Neural progenitor cell (in vitro differentiated cells): ENCODE results near the gene TTC4. TPM values are rescaled to one million over a fixed set of nuclear protein-coding genes. Genes with fewer than 3 reads are reported as not detected.
A peak's percentile ranks its signal among the peaks of the same experiment; 100 is the strongest.

Source experiments
- DNase-seq: peaks from one replicate; pipeline ENCODE4 v3.0.0-alpha.2; 2016; ENCODE audit warnings: low spot score
- H2AFZ ChIP-seq: fragments of 200-600 bp; sonication (generic); replicated peaks from 2 replicates; pipeline ENCODE4 v1.6.1; 2016; ENCODE audit warnings: antibody characterized with exemption
- H3F3A ChIP-seq: fragments of 200-600 bp; sonication (generic); 2 replicates; pipeline ENCODE4 v1.6.1; 2016; ENCODE audit warnings: antibody characterized with exemption, low read depth
- H3K27ac ChIP-seq: fragments of 200-600 bp; sonication (generic); 2 replicates; pipeline ENCODE4 v1.5.1; 2016; ENCODE audit warnings: mild to moderate bottlenecking
- H3K27me3 ChIP-seq: fragments of 200-600 bp; sonication (generic); 2 replicates; pipeline ENCODE4 v1.6.1; 2016; ENCODE audit warnings: mild to moderate bottlenecking, moderate library complexity
- H3K36me3 ChIP-seq: fragments of 200-600 bp; sonication (generic); 2 replicates; pipeline ENCODE4 v1.5.1; 2016
- H3K4me1 ChIP-seq: fragments of 200-600 bp; sonication (generic); 2 replicates; pipeline ENCODE4 v1.6.1; 2016; ENCODE audit warnings: mixed run types
- H3K4me2 ChIP-seq: fragments of 200-600 bp; sonication (generic); 2 replicates; pipeline ENCODE4 v1.6.1; 2016
- H3K4me3 ChIP-seq: fragments of 200-600 bp; sonication (generic); 2 replicates; pipeline ENCODE4 v1.5.1; 2016
- H3K79me2 ChIP-seq: fragments of 200-600 bp; sonication (generic); 2 replicates; pipeline ENCODE4 v1.6.1; 2016; ENCODE audit warnings: low read depth
- H3K9ac ChIP-seq: fragments of 200-600 bp; sonication (generic); 2 replicates; pipeline ENCODE4 v1.6.1; 2016
- H3K9me3 ChIP-seq: fragments of 200-600 bp; sonication (generic); 2 replicates; pipeline ENCODE4 v1.5.1; 2016; ENCODE audit warnings: low read depth
- H4K20me1 ChIP-seq: fragments of 200-600 bp; sonication (generic); 2 replicates; pipeline ENCODE4 v1.6.1; 2016; ENCODE audit warnings: low read depth
- H3K27ac Mint-ChIP-seq: 3 replicates; pipeline ENCODE4 v1.8.0; 2021; ENCODE audit warnings: mixed read lengths
- H3K27me3 Mint-ChIP-seq: 2 replicates; pipeline ENCODE4 v1.8.0; 2022; ENCODE audit warnings: low read depth, mild to moderate bottlenecking, inconsistent platforms, moderate library complexity, mixed read lengths; ENCODE audit not compliant: insufficient read depth
- H3K36me3 Mint-ChIP-seq: 3 replicates; pipeline ENCODE4 v1.8.0; 2021; ENCODE audit warnings: mixed read lengths
- H3K4me1 Mint-ChIP-seq: 3 replicates; pipeline ENCODE4 v1.8.0; 2021; ENCODE audit warnings: mixed read lengths
- H3K4me3 Mint-ChIP-seq: 3 replicates; pipeline ENCODE4 v1.8.0; 2021; ENCODE audit warnings: mild to moderate bottlenecking, moderate library complexity, mixed read lengths
- H3K9me3 Mint-ChIP-seq: 3 replicates; pipeline ENCODE4 v1.8.0; 2020; ENCODE audit warnings: mixed read lengths
- EZH2 ChIP-seq: fragments of 200-600 bp; sonication (generic); IDR thresholded peaks from 2 replicates; pipeline ENCODE4 v1.6.1; 2017; ENCODE audit warnings: antibody characterized with exemption, mild to moderate bottlenecking, moderate library complexity
- EZH2phosphoT487 ChIP-seq: fragments of 200-600 bp; sonication (generic); IDR thresholded peaks from 2 replicates; pipeline ENCODE4 v1.6.1; 2017; ENCODE audit warnings: antibody characterized with exemption
- total RNA-seq: library from RNA; depleted of rRNA; stranded (reverse); fragments of >200 nt; gene quantifications from 2 replicates; pipeline ENCODE4 v1.2.3, GENCODE V29; 2015; ENCODE audit warnings: low replicate concordance
- TF ChIP-seq, protein P1 (sequence below): fragments of 200-600 bp; sonication (generic); IDR thresholded peaks from 2 replicates; pipeline ENCODE4 v1.5.1; 2017; ENCODE audit warnings: antibody characterized with exemption, mild to moderate bottlenecking

The TTC4 gene
- total RNA-seq, 1 donor from 2014 or later: 37.5 TPM

DNA sequence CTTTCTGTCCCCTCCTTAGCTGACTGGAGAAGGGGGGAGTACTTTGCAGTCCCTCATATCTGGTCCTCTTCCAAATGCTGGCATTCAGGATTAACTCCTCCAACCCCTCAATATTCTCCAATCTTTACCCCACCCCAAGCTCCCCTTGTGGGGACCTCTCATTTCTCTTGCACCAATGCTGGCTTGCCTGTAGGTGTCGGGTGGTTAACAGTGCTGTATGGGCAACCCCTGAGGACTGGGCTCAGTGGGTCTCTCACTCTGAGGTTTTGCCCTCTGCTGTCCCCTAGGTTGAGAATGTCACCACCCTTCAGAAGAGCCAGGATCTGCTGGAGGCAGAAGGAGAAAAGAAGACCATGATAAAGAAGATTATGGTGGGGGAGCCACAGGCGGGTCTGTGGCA lies 47.1 kb upstream of the TTC4 start:
- TF ChIP-seq EZH2: no peak
- no peak for TF ChIP-seq EZH2phosphoT487
- TF ChIP-seq, protein P1, sequence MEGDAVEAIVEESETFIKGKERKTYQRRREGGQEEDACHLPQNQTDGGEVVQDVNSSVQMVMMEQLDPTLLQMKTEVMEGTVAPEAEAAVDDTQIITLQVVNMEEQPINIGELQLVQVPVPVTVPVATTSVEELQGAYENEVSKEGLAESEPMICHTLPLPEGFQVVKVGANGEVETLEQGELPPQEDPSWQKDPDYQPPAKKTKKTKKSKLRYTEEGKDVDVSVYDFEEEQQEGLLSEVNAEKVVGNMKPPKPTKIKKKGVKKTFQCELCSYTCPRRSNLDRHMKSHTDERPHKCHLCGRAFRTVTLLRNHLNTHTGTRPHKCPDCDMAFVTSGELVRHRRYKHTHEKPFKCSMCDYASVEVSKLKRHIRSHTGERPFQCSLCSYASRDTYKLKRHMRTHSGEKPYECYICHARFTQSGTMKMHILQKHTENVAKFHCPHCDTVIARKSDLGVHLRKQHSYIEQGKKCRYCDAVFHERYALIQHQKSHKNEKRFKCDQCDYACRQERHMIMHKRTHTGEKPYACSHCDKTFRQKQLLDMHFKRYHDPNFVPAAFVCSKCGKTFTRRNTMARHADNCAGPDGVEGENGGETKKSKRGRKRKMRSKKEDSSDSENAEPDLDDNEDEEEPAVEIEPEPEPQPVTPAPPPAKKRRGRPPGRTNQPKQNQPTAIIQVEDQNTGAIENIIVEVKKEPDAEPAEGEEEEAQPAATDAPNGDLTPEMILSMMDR: peak; percentile 12

DNA sequence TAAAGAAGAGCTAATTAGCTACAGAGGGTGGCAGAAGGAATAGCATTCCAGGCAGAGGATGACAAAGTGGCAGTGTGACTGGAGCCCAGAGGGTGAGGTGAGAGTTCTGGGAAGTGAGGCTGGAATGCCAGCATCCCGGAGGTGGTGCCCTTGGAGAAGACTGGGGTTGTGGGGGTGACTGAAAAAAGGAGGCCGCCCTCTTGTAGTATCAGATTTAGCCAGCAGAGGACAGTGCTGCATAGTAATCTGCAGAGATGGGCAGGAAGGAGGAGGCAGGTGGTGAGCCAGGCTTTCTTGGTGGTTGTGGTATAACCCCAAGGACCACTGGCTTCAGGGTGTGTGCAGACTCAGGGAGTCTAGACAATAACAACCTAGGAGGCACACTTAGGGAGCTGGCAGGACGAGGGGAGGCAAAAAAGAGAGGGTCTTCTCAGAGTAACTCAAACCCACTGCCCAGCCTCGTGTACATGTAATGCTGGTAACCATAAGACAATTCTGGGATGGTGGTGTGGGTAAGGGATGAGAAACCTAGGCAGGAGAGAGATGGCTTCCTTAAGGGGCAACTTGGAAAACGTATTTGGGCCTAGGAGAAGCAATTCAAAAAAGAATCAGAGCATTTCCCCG lies 43.6 kb upstream of the TTC4 start:
- TF ChIP-seq, protein P1: peak; percentile 83
- TF ChIP-seq EZH2phosphoT487: no peak
- Histone ChIP-seq H2AFZ (peak overlapping the region; percentile 42), H3K79me2 (no peaks in the 10 kb centered on the region), H3K36me3 (no peaks in the 10 kb centered on the region), H3K9me3 (no peaks in the 10 kb centered on the region), H3F3A (no peaks in the 10 kb centered on the region), H4K20me1 (no peaks in the 10 kb centered on the region), H3K4me1 (no peaks in the 10 kb centered on the region), H3K27ac (no peak overlapping the region), H3K4me2 (no peak overlapping the region), H3K9ac (no peak overlapping the region), H3K27me3 (no peaks in the 10 kb centered on the region), H3K4me3 (no peak overlapping the region)
- DNase-seq: peak; percentile 77
- Mint-ChIP-seq H3K4me1 (peaks cover 5% of the 10 kb centered on the region), H3K27me3 (peaks cover 2% of the 10 kb centered on the region), H3K4me3 (no peak overlapping the region), H3K9me3 (no peaks in the 10 kb centered on the region), H3K36me3 (no peaks in the 10 kb centered on the region), H3K27ac (peak overlapping the region; percentile 72)

More for the DNA sequence above, 47.1 kb upstream of the TTC4 start:
- no peak for DNase-seq
- H3K9me3 Mint-ChIP-seq: peaks cover 4% of the 10 kb centered on the region
- Histone ChIP-seq H3K79me2 (no peaks in the 10 kb centered on the region), H3K27ac (no peak overlapping the region), H3F3A (no peaks in the 10 kb centered on the region), H3K36me3 (no peaks in the 10 kb centered on the region), H4K20me1 (no peaks in the 10 kb centered on the region), H2AFZ (no peak overlapping the region), H3K9me3 (no peaks in the 10 kb centered on the region), H3K4me3 (no peak overlapping the region), H3K4me1 (no peaks in the 10 kb centered on the region), H3K9ac (no peak overlapping the region), H3K4me2 (no peak overlapping the region), H3K27me3 (no peaks in the 10 kb centered on the region)
- no peaks in the 10 kb centered on the region for H3K36me3 Mint-ChIP-seq
- H3K27ac Mint-ChIP-seq: no peak overlapping the region
- peaks cover 5% of the 10 kb centered on the region for H3K4me1 Mint-ChIP-seq
- peaks cover 6% of the 10 kb centered on the region for H3K27me3 Mint-ChIP-seq
- no peak overlapping the region for H3K4me3 Mint-ChIP-seq

GRCh38 chr1:54678776-54679643 lies 36.7 kb upstream of the TTC4 start:
- Histone ChIP-seq H3K4me3 (no peak overlapping the region), H3K9ac (no peak overlapping the region), H3K9me3 (no peaks in the 10 kb centered on the region), H3K27ac (no peak overlapping the region), H3K36me3 (no peaks in the 10 kb centered on the region), H3K27me3 (no peaks in the 10 kb centered on the region), H2AFZ (no peak overlapping the region), H3K79me2 (no peaks in the 10 kb centered on the region), H3K4me1 (peaks cover 4% of the 10 kb centered on the region), H3K4me2 (no peak overlapping the region), H4K20me1 (no peaks in the 10 kb centered on the region), H3F3A (no peaks in the 10 kb centered on the region)
- no peak for DNase-seq
- Mint-ChIP-seq H3K36me3 (no peaks in the 10 kb centered on the region), H3K4me3 (no peak overlapping the region), H3K27ac (peak overlapping the region; percentile 46), H3K9me3 (no peaks in the 10 kb centered on the region), H3K27me3 (peaks cover 6% of the 10 kb centered on the region), H3K4me1 (peaks cover 18% of the 10 kb centered on the region)
- TF ChIP-seq, protein P1: no peak
- no peak for TF ChIP-seq EZH2
- no peak for TF ChIP-seq EZH2phosphoT487
